ENCODE data around the gene PPP3CA.
"Not testable (repeated sequence)": the region's sequence is repeated elsewhere in the genome, so short reads cannot be mapped to it uniquely, and the experiment has no call there.

PPP3CA gene

DNA sequence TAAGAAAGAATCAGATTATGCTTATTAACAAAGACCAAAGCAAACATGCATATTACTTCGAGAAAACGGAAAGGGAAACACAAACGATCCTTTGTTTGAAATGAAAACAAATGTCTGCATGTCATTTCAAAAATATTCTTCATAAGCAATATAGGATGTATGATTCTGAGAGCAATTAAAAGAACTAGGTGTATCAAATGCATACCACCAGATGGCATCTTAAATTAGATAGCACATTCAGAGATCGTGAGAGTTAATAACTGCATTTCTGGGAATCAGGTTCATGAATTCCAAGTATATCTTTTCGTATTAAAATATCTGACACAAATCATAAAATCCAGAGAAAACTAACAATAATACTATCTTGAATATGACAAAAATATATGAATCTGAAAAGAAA, 159.5 kb downstream of the PPP3CA start:
- DNase-seq (ENCODE audit: extremely low read depth, low read depth), result no peak
- no peak overlapping the region for H3K4me3 ChIP-seq (replicated peaks; ENCODE audit: low read depth, low read length)
- TF ChIP-seq, protein P1, sequence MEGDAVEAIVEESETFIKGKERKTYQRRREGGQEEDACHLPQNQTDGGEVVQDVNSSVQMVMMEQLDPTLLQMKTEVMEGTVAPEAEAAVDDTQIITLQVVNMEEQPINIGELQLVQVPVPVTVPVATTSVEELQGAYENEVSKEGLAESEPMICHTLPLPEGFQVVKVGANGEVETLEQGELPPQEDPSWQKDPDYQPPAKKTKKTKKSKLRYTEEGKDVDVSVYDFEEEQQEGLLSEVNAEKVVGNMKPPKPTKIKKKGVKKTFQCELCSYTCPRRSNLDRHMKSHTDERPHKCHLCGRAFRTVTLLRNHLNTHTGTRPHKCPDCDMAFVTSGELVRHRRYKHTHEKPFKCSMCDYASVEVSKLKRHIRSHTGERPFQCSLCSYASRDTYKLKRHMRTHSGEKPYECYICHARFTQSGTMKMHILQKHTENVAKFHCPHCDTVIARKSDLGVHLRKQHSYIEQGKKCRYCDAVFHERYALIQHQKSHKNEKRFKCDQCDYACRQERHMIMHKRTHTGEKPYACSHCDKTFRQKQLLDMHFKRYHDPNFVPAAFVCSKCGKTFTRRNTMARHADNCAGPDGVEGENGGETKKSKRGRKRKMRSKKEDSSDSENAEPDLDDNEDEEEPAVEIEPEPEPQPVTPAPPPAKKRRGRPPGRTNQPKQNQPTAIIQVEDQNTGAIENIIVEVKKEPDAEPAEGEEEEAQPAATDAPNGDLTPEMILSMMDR (IDR thresholded peaks at IDR 0.05; ENCODE audit: low read depth, low read length, missing control alignments), result no peak

DNA sequence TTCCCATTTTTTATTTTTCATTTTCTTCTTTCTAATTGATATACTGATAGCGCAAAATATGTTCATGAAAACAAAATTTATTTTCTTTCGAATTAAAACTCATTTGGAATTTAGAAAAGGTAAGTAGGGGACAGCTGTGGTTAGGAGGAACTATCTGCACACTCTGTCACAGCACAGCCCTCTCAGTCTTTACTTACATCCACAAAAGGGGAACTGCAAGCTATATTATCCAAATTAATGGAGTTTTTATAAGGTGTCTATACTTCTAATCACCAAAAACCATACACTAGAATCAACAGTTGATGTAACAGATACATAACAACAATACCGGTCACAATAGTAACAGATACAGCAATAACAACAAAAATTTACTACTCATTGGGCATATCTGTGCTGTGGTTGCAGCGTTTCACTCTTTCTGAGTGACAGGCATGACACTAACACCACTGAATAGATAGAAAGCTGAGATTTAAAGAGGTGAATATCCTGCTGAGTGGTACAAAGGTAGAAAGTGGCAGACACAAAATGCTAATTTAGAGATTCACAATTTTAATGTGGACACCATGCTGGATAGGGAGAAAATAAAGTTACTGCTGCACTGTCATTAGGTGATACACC, 160.7 kb downstream of the PPP3CA start:
- no peak for DNase-seq (ENCODE audit: extremely low read depth, low read depth)
- TF ChIP-seq, protein P1 (IDR thresholded peaks at IDR 0.05; ENCODE audit: low read depth, low read length, missing control alignments), result no peak
- H3K4me3 ChIP-seq (replicated peaks; ENCODE audit: low read depth, low read length), result no peak overlapping the region

- DNase-seq (ENCODE audit: extremely low read depth, low read depth), result no peak
- no peak overlapping the region for H3K4me3 ChIP-seq (replicated peaks; ENCODE audit: low read depth, low read length)
- TF ChIP-seq, protein P1 (IDR thresholded peaks at IDR 0.05; ENCODE audit: low read depth, low read length, missing control alignments), result no peak
These were observed 162.7 kb downstream of the PPP3CA start for GRCh38 chr4:101184668-101185067.

GRCh38 chr4:101183666-101184373, 163.5 kb downstream of the PPP3CA start:
- DNase-seq (ENCODE audit: extremely low read depth, low read depth), result no peak
- TF ChIP-seq, protein P1 (IDR thresholded peaks at IDR 0.05; ENCODE audit: low read depth, low read length, missing control alignments), result no peak
- H3K4me3 ChIP-seq (replicated peaks; ENCODE audit: low read depth, low read length), result no peak overlapping the region

DNA sequence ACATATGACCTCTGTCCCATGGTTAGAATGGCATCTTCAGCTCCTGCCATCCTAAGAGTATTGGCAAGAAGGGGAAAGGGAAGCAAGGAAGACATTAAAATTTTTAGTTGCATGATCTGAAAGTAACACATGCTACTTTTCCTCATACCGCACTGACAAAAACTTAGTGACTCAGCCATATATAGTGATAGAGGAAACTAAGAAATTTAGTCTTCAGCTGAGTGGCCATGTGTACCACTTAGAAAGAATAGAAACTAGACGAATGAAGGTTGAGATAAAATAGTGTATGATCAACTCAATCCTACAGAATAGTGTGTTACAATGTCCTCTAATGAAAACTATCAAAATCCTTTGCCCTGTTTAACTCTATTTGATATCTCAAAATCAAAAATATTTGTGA, 164.1 kb downstream of the PPP3CA start:
- TF ChIP-seq, protein P1 (IDR thresholded peaks at IDR 0.05; ENCODE audit: low read depth, low read length, missing control alignments), result no peak
- DNase-seq (ENCODE audit: extremely low read depth, low read depth), result no peak
- no peak overlapping the region for H3K4me3 ChIP-seq (replicated peaks; ENCODE audit: low read depth, low read length)

DNA sequence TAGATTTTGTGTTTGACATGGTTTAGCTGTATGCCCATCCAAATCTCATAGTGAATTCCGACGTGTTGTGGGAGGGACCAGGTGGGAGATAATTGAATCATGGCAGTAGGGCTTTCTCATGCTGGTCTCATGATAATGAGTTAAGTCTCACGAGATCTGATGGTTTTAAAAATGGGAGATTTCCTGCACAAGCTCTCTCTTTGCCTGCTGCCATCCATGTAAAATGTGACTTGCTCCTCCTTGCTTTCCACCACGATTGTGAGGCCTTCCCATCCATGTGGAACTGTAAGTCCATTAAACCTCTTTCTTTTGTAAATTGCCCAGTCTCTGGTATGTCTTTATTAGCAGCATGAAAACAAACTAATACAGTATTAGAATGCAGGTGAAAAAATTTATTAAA, 164.6 kb downstream of the PPP3CA start:
- DNase-seq (ENCODE audit: extremely low read depth, low read depth), result not testable (repeated sequence)

DNA sequence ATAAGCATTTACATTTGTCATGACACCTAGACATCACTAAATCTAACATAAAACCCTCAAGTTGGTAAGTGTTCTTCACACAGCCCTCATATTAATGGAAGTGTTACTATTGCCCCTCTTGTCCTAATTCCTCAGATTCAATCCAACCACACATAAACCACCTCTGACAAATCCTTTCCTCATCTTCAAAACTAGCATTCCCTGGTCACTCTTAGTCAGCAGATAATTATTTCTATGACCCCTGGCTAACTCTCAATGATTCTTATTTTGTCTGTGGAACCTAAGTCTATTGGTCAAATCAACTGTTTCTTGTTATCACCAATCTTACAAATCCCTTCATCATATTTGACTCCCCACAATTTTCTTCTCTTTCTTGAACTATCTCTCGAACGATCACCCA, 168.6 kb downstream of the PPP3CA start:
- TF ChIP-seq, protein P1 (IDR thresholded peaks at IDR 0.05; ENCODE audit: low read depth, low read length, missing control alignments), result no peak
- no peak overlapping the region for H3K4me3 ChIP-seq (replicated peaks; ENCODE audit: low read depth, low read length)
- no peak for DNase-seq (ENCODE audit: extremely low read depth, low read depth)

More for the DNA sequence above, 164.6 kb downstream of the PPP3CA start:
- not testable (repeated sequence) for H3K4me3 ChIP-seq (replicated peaks; ENCODE audit: low read depth, low read length)
